SK-N-MC (cell line): Measurements from ENCODE around the gene PBOV1.

ENCODE experiments used
- EZH2 ChIP-seq: fragments of 200-600 bp; sonication (generic); IDR thresholded peaks from one replicate; pipeline ENCODE4 v1.6.1; 2017; ENCODE audit warnings: antibody characterized with exemption
- FOXP2 ChIP-seq: optimal IDR thresholded peaks from 2 replicates; pipeline ENCODE3; 2011; ENCODE audit warnings: mild to moderate bottlenecking, moderate library complexity; ENCODE audit not compliant: insufficient read depth; ENCODE audit errors: extremely low read length, control extremely low read depth
- POLR2AphosphoS5 ChIP-seq: IDR thresholded peaks from 2 replicates; pipeline ENCODE4 v1.6.1; 2012; ENCODE audit warnings: mild to moderate bottlenecking, low read depth, low read length, borderline replicate concordance

- TF ChIP-seq EZH2, result no peak
- TF ChIP-seq POLR2AphosphoS5, result no peak
- no peak for TF ChIP-seq FOXP2
Measured at GRCh38 chr6:138196122-138196738, 22.1 kb downstream of the PBOV1 start.
